Left forelimb (tissue), 1 donor: ENCODE measurements around the gene INSIG1.

Source experiments
- DNase-seq: peaks from one replicate; pipeline ENCODE4 v3.0.0-alpha.2; 2018; ENCODE audit warnings: low spot score

INSIG1 gene

DNA sequence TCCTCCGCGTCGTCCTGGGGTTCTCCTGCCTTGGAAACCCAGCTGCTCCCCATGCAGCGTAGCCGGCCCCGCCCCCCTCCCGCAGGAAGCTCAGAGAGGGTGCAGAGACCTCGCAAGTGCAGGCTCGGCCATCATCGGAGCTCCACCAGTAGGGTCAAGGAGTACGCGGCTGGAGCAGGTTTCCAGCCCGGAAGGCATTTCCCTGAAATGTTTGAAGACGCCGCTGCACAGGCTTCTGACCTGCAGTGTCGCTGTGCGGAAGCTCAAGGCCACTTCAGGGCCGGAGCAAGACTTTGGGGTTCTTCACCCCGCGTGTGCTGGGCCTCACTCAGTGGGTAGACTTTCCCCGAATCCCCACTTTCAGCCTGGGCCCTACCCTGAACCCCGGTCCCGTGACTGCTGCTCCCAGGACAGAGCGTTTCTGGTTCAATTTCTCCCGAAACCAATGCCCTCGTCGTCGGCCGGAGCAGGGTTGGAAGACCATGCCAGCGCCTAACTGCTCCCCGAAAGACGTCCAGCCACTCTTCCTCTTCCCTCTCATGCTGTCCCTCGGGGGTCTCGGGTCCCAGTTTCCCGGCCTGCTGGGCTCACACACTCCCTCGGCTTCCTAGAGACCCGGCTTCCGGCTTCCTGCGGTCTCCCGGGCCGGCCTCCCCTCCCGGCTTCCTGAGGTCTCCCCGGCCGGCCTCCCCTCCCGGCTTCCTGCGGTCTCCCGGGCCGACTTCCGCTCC, 52.1 kb downstream of the INSIG1 start:
- DNase-seq, result no peak

DNA sequence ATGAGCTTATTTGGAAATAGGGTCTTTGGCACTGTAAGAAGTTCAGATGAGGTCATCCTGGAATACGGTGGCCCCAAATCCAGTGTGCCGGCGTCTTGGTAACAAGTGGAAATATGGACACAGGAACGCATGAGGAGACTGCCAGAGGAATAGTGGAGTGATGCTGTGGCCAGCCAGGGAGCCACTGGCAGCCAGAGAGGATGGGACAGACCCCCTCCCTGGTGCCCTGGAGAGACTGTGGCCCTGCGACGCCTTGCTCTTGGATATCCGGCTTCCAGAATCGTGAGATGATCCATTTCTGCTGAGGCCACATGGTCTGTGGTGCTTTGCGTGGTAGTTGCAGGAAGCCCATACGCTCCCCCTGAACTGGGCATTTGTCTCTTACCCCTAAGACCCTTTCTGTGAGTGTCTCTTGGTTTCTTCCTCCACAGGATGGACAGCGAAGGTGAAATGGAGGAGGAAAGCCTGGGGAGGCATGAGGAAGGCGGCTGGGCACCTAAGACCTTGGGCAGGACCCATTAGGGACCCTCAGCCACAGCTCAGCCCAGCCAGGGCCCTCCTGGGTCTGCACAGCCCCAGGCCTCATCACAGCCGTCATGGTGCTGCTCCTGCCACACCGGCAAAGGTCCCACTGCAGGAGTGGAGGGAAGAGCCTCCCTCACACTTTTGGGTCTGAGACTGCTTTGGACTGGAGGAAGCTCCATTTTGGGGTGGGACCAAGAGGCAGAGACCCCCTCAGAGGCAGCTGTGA, 53.6 kb downstream of the INSIG1 start:
- DNase-seq, result no peak

DNA sequence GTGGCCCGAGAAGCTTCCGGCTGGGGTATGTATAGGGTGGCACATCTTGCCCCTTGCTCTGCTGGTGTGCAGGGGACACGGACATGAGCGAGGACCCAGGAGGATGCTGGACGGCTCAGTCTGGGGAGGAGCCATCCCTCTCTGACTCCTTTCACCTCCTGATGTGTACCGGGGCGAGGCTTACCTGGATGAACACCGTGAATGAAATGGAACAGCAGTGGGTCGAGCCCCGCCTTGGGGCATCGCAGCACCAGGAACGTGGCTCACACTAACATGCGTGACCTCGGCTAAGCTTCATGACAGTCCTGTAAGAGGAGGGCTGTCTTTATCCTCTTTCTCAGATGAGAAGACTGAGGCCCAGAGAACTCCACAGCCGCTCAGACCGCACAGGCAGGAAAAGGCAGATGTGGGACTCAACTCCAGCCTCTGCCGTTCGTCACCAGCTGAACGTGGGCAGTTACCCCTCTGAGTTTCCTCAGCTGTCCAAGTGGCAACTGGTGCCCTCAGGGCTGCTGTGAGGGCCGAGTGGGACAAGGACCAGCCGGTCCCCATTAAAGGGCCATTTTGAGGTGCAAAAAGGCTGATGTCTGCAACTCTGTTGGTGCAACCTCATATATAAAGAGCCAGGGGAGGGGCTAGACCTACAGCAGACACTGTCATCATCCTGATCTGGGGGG, 54.5 kb downstream of the INSIG1 start:
- DNase-seq, result no peak

DNA sequence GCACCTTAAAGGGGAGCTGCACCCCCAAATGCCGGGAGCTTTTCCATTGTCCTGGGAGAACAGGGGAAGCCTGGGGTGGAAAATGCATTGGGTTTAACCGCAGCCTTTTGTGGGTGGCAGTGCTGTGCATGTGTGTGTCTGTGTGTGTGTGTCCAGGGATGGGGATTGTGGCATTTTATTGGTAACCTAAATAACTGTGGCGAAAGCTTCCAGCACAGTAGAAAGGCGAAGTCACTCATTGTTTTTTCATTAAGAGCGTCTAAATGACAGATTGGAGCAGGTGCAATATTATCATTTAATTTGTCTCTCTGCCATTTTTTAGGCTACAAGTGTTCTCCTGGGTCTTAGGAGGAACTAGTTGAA, 55.1 kb downstream of the INSIG1 start:
- no peak for DNase-seq

DNA sequence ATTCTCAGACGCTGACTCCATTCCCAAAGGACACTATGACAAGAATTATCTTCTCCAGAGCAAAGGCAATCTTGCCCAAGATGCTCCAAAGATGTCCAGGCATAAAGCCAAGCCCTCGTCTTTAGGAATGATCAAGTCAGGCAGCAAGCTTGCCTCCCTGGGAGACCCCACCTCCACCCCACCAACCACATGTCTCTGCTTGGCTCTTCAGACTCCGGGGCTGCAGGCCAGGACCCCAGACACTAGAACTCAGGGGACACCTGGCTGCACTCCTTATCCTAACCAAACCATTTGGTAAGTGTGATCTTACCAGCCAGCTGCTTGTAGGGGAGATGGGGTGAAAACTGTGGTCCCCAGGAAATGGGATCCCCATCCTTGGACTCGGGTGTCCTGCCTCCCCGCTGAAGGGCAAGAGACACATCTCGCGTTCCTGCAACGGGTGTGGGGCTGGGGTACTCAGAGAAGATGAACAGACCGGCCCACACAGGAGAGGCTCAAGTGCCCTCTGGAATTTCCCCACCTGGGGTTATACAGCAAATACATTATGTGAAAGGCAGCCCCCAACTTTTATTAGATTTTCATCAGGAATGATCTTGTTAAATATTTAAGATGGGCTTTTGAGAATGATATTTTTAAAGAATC, 55.7 kb downstream of the INSIG1 start:
- DNase-seq, result no peak

DNA sequence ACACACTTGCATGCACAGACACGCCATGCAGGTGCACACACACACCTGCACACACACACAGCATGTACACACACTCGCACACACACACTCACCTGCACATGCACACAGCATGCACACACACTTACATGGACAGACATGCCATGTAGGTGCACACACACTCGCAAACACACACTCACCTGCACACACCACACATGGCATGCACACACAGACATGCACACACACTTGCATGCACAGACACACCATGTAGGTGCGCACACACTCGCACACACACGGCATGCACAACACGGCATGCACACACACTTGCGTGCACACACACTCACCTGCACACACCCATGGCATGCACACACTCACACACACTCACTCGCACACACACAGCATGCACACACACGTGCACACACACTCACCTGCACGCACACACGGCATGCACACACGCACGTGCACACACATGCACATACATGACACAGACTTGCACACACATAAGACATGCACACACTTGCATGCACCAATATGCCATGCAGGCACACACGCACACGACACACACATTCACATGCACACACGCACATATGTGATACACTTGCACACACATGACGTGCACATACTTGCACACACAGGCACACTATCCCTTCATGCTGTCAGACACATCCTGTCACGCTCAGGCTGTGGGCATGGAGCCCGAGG, 56.8 kb downstream of the INSIG1 start:
- no peak for DNase-seq

DNA sequence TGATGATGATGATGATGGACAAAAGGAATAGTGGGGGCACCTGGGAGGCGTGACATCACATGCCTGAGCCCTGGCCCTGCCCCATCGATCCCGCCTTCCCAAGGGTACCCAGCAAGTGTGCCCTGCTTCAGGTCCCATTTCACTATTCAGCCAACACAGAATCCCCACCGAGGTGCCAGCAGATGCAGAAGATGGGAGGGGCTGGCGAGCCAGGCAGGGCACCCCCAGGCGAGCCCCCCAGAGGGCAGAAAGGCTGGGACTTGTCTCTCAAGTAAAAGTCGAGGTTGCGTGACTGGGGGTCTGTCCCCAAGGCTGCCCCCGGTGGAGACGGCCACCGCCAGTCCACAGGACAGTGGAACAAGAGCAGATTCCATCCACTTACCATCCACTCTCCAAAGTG, 57.5 kb downstream of the INSIG1 start:
- DNase-seq, result no peak

DNA sequence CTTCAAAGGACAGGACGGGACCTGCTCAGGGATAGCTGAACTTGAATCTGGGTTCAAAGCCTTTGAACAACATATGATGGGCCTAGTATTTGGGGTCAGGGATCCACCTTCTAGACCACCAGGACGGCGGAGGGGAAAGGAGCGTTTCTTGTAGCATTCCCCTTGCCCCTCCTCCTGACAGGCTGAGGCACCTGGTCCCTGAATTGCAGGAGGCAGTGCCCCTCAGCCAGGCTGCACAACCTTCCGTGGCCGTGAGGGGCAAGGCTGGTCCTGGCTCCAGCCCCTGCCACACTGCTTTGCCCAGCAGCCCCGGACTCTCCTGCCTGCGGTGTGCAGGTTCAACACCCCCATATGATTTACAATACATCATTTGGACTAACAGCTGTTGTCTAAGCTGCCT, 58.1 kb downstream of the INSIG1 start:
- DNase-seq, result no peak

DNA sequence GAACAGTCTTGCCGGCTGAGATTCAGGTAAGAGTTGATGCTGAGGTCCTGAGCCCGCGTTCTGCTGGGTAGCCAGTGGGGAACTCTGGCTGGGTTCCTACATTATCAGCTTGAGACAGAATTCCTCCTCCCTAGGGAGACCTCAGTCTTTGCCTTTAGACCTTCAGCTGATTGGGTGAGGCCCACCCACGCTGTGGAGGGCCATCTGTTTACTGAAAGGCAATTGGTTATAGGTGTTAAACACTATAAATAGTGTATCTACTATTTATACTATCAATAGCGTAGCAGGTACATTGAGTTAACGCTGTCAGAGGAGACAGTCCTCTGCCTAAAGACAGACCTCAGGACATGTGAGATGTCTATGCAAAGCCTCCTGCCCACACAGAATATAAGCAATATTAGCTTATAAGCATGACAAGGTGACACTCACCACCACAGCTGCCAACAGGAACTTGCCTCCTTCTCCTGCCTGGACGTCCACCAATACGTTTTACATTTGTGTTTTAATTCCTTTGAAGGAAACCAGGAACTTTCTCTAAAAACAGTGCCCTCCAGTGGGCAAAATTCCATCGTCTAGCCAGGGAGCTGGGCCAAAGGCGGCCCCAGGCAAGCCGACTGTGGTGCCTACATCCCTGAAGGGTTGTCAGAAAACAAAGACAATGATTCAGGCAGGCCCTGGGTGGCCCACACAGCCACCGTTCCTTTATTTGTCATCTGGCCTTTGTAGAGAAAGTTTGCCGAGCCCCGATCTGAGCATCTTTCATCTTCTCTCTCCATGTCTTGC, 58.8 kb downstream of the INSIG1 start:
- no peak for DNase-seq

DNA sequence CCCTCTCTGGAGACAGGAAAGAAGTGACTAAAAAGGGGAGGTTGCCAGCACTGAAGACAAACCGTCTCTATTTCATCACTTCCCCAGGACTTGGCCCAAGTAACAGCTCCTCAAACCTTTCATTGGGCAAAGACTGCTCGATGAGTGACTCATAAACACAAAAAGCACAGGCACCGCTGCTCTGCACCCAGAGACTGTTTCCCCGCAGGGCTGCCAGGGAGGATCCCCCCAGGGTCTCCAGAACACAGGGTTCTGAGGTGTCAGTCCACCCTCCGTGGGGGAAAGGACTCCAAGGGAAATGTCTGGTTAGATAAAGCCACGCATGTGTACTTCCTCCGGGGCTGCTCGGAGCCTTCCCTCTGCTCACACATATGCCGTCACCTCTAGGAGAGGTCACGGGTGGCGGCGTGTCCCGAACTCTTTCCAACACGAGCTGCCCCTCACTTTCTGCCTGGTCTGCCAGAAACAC, 59.9 kb downstream of the INSIG1 start:
- no peak for DNase-seq

DNA sequence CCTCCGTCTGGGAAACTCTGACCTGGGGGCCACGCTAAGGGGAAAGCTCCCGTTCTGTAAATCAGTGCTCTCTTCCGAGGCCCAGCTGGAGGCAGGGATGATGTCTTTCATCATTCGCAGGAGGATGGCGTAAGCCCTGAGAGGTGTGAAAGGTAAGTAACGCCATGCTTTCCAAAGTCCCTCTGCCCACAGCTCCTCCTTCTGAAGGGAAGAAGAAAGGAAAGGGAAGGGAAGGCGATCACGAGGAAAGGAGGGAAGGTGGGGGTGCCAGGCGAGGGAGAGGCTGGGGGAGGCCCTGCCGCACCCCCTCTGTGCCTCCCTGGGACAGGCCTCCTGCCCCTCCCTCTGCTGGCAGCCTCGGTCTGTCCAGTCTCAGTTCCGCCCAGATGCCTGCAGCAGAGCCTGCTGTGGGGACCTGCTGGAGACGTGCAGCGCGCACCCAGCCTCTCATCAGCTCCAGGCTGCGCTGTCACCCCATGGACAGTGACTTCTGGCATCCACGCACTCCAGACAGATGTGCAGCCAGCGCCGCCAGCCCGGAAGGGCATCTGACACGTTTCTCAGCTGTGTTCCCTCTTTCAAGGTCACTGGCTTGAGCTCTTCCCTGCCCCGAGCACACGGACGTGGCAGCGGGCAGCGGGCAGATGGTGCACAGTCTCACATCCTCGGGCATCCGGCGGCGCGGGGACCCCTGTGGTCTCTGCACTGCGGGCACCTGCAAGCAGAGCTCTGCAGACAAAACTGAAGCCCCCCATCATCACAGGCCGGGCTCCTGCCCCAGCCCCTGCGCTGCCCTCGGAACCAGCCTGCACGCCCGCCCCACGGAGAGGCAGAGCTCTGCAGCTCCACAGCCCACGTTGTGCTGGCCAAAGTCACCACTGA, 60.6 kb downstream of the INSIG1 start:
- DNase-seq, result no peak

DNA sequence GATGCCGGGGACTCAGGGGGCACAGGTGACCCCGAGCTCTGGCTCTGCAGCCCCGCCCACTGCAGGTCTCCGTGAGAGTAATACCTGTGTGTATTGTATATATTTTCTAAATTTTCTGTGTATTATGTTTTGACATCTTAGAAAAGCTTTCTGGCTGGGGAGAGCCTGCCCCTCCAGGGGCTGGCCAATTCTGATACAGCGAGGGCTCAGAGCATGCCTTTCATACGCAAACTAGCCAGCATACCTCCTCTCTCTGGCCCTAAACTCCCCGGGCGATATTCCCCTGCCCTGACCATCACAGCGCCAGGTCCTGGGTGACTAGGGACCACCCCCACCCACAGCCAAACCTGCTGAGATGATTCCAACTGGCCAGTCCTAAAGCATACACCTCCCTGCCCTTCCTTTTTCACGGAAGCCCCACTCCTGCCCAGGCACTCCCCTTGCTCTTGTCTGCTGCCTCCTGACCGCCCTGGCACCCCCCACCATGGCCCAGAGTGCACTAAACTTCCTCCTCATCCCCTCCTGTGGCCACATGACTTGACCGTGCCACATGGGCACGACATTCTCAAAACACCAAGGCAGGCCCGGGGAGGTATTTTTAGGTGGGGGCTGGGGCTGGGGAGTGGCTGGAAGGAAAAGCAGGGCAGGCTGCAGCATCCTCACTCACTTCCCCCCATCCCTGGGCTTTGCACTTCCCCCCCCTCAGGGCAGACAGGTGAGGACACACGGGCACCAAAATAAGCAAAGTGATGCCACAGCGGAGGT, 61.5 kb downstream of the INSIG1 start:
- DNase-seq, result no peak
